Brain microvascular endothelial cell (primary cell): ENCODE results near the gene RCBTB1.
A peak's percentile ranks its signal among the peaks of the same experiment; 100 is the strongest.

Source experiments
- DNase-seq: peaks from one replicate; pipeline ENCODE4 v3.0.0-alpha.2; 2020
- H3K27ac ChIP-seq: fragments of 250-450 bp; sonication (Bioruptor Pico); 2 replicates; pipeline ENCODE4 v1.5.1; 2020; ENCODE audit warnings: mild to moderate bottlenecking, moderate library complexity
- H3K27me3 ChIP-seq: fragments of 250-450 bp; sonication (Bioruptor Pico); replicated peaks from 2 replicates; pipeline ENCODE4 v1.5.1; 2020; ENCODE audit warnings: mild to moderate bottlenecking
- H3K36me3 ChIP-seq: fragments of 250-450 bp; sonication (Bioruptor Pico); replicated peaks from 2 replicates; pipeline ENCODE4 v1.5.1; 2020; ENCODE audit warnings: mild to moderate bottlenecking
- H3K4me3 ChIP-seq: 2 replicates; pipeline ENCODE4 v1.5.1; 2011; ENCODE audit warnings: low read depth, mild to moderate bottlenecking, control low read depth, low read length, moderate library complexity
- in situ Hi-C: cut with HindIII; loops from 2 replicates; pipeline ENCODE4 v1.10.0; 2017; ENCODE audit warnings: low sequenced_read_pairs, low pct_ligation_motif_present
- TF ChIP-seq, protein P1 (sequence below): IDR thresholded peaks from 2 replicates; pipeline ENCODE4 v1.5.1; 2011; ENCODE audit warnings: low read depth, mild to moderate bottlenecking, moderate library complexity, low read length, control low read depth, inconsistent platforms; ENCODE audit errors: missing control alignments

The RCBTB1 gene

DNA sequence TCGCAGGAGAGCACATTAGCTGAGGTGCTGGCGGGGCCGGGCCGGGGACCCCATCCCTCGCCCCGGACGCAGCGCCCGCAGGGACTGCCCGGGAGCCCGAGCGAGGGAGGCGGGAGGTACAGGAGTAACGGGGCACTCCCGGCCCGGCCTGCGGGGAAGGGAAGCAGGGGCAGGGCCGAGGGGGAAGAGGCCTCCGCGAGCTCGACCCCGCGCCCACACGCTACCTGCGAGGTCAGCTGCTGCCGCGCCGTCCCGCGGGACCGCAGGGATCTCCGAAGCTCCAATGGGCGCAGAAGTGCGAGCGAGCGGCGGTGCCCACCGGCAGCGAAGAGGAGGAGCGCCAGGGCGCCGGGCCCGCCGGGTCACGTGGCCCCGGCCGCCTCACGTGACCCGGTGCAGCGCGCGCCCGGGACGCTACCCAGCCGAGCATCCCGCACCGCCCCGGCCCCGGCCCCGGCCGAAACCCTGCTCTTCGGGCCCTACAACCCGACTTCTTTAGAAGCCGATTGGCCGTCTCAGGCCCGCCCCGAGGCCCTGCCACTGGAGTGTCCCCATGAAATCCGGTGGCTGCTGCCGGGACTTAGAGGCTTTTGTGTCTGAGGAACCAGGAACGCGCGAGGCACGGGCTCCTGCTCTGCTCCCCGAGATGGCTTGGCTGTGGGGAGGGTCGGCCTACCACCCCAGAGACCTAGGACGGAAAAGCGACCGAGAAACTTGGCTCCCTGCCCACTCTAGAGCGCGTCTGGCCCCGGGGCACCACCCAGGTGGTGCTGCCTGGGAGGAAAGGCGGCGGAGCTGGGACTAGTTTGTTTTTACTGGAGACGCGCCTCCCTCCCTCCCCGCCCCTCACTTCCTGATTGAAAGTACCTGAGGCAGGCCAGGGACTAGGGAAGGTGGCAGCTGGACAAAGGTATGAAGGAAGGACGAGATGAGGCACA, at the start of gene RCBTB1:
TSS of gene RCBTB1 (minus strand) at position 339 of the 938 bp plus-strand sequence. CDS start 18,279 bp downstream, outside the sequence.
- Histone ChIP-seq H3K4me3 (peak within 1 kb of the TSS; percentile 86), H3K27me3 (no peaks in the 10 kb centered on the region), H3K36me3 (no peaks in the 10 kb centered on the region), H3K27ac (peak within 1 kb of the TSS; percentile 18)
- DNase-seq = peak; percentile 24
- TF ChIP-seq, protein P1, sequence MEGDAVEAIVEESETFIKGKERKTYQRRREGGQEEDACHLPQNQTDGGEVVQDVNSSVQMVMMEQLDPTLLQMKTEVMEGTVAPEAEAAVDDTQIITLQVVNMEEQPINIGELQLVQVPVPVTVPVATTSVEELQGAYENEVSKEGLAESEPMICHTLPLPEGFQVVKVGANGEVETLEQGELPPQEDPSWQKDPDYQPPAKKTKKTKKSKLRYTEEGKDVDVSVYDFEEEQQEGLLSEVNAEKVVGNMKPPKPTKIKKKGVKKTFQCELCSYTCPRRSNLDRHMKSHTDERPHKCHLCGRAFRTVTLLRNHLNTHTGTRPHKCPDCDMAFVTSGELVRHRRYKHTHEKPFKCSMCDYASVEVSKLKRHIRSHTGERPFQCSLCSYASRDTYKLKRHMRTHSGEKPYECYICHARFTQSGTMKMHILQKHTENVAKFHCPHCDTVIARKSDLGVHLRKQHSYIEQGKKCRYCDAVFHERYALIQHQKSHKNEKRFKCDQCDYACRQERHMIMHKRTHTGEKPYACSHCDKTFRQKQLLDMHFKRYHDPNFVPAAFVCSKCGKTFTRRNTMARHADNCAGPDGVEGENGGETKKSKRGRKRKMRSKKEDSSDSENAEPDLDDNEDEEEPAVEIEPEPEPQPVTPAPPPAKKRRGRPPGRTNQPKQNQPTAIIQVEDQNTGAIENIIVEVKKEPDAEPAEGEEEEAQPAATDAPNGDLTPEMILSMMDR = no peak
- in situ Hi-C loops = no loop called here

DNA sequence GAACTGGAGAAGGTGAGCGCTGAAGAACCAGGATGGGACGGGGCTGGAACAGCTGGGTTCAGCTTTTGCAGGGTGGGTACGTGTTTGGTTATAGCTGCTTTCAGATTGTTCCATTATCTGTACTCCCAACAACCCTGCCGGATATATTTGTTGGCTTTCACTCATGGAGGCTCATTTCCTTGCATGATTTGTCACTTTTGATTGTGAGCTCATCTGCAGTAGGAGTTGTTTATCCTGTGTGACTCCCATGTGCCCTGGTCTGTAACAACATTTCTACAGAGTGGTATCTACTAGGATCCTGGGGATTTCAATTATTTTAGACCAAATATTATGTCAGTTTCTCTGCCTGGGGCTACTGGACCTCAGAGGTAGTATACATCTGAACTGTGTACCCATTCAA, 48.4 kb upstream of the RCBTB1 start:
- Histone ChIP-seq H3K27me3 (no peaks in the 10 kb centered on the region), H3K27ac (no peak overlapping the region), H3K36me3 (no peaks in the 10 kb centered on the region), H3K4me3 (no peak overlapping the region)
- TF ChIP-seq, protein P1 = no peak
- in situ Hi-C loops = no loop called here
- no peak for DNase-seq

DNA sequence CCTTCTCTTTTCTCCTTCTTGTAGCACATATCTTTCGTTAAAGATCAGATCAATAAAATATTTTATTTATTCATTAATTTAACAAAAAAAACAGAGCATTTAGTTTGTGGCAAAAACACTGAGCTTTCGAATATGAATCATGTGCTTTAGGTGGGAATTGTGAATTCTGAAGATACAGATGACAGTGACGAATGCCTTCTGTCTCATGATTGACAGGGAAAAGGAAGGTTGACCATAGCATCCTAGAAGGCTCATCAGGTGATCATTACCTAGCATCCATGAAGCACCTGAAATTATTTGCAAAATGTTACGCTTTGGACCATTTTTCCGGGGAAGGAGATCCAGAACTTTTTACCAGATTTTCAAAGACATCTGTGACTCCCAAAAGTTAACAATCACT, 46.8 kb upstream of the RCBTB1 start:
- no peaks in the 10 kb centered on the region for H3K36me3 ChIP-seq
- TF ChIP-seq, protein P1 = no peak
- no peak overlapping the region for H3K27ac ChIP-seq
- DNase-seq = no peak
- in situ Hi-C loops = no loop called here
- no peak overlapping the region for H3K4me3 ChIP-seq
- H3K27me3 ChIP-seq = no peaks in the 10 kb centered on the region

DNA sequence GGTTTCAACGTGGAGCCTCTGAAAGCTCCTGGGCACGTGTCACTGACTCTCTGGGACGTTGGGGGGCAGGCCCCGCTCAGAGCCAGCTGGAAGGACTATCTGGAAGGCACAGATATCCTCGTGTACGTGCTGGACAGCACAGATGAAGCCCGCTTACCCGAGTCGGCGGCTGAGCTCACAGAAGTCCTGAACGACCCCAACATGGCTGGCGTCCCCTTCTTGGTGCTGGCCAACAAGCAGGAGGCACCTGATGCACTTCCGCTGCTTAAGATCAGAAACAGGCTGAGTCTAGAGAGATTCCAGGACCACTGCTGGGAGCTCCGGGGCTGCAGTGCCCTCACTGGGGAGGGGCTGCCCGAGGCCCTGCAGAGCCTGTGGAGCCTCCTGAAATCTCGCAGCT, 45.2 kb upstream of the RCBTB1 start:
- no peaks in the 10 kb centered on the region for H3K36me3 ChIP-seq
- no peak overlapping the region for H3K4me3 ChIP-seq
- no peak for DNase-seq
- in situ Hi-C loops = no loop called here
- TF ChIP-seq, protein P1 = no peak
- no peak overlapping the region for H3K27ac ChIP-seq
- no peaks in the 10 kb centered on the region for H3K27me3 ChIP-seq

DNA sequence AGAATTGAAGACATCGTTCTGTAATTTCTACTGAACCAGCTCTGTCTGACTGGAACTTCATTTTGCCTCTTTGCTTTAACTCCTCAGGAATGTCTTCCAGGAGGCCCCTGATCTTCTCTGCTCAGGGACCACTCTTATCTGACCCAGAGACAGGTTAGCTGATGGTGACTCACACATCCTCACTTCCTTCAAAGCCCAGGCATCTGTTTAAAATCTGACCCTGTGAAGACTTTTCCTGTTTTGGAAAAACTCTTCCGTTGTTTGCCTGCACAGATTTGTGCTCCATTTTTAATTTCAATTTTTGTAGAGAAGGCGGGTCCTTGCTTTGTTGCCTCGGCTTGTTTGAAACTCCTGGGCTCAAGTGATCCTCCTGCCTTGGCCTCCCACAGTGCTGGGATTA, 44.6 kb upstream of the RCBTB1 start:
- TF ChIP-seq, protein P1 = no peak
- H3K27ac ChIP-seq = no peak overlapping the region

More for the DNA sequence above, 44.6 kb upstream of the RCBTB1 start:
- Histone ChIP-seq H3K27me3 (no peaks in the 10 kb centered on the region), H3K4me3 (no peak overlapping the region), H3K36me3 (no peaks in the 10 kb centered on the region)
- in situ Hi-C loops = no loop called here
- no peak for DNase-seq
